ENCODE measurements around the gene TBX21. TPM values are rescaled to one million over a fixed set of nuclear protein-coding genes. Genes with fewer than 3 reads are reported as not detected.

The TBX21 gene
- polyA plus RNA-seq, 1 donor from 2014 or later = not detected

- H3K27ac ChIP-seq (ENCODE audit: low read length) = no peak overlapping the region
- H4K20me1 ChIP-seq (ENCODE audit: insufficient read depth) = no peaks in the 10 kb centered on the region
- H2AFZ ChIP-seq (ENCODE audit: low read depth, low read length) = no peak overlapping the region
- H3K9me2 ChIP-seq (ENCODE audit: insufficient read depth, low read length) = no peaks in the 10 kb centered on the region
- H3K9me3 ChIP-seq (ENCODE audit: low read length) = no peaks in the 10 kb centered on the region
- peaks cover 81% of the 10 kb centered on the region for H3K27me3 ChIP-seq (ENCODE audit: insufficient read depth, low read depth, low read length)
- H3K9ac ChIP-seq (ENCODE audit: low read length) = peak overlapping the region; percentile 50
- no peaks in the 10 kb centered on the region for H3K36me3 ChIP-seq (ENCODE audit: insufficient read depth, low read length)
- TF ChIP-seq RAD21 (conservative IDR thresholded peaks at IDR 0.05) (peak; percentile 68), CTCF (IDR thresholded peaks at IDR 0.05; ENCODE audit: poor library complexity, severe bottlenecking) (peak; percentile 68), SMC3 (conservative IDR thresholded peaks at IDR 0.05; ENCODE audit: poor library complexity) (peak; percentile 65), EP300 (conservative IDR thresholded peaks at IDR 0.05; ENCODE audit: poor library complexity, severe bottlenecking) (no peak), MXI1 (conservative IDR thresholded peaks at IDR 0.05; ENCODE audit: poor library complexity, severe bottlenecking) (peak; percentile 58)
- no peak overlapping the region for H3K4me2 ChIP-seq (ENCODE audit: low read length)
- H3K4me3 ChIP-seq (ENCODE audit: low read length) = peak overlapping the region; percentile 71
- H3F3A ChIP-seq (ENCODE audit: insufficient read depth, low read length, poor library complexity, severe bottlenecking) = no peaks in the 10 kb centered on the region
- no peaks in the 10 kb centered on the region for H3K79me2 ChIP-seq (replicated peaks; ENCODE audit: insufficient read depth, low read length)
These were observed 56.9 kb downstream of the TBX21 start for GRCh38 chr17:47789611-47790561.

- H3K4me3 ChIP-seq (ENCODE audit: low read length) = no peak overlapping the region
- no peaks in the 10 kb centered on the region for H3K79me2 ChIP-seq (replicated peaks; ENCODE audit: insufficient read depth, low read length)
- H3K9ac ChIP-seq (ENCODE audit: low read length) = no peak overlapping the region
- no peak overlapping the region for H3K27ac ChIP-seq (ENCODE audit: low read length)
- H3K9me3 ChIP-seq (ENCODE audit: low read length) = no peaks in the 10 kb centered on the region
- TF ChIP-seq REST (IDR thresholded peaks at IDR 0.05; ENCODE audit: borderline replicate concordance) (no peak), EZH2 (IDR thresholded peaks at IDR 0.05; ENCODE audit: borderline replicate concordance, insufficient read depth, low read length, poor library complexity, severe bottlenecking) (no peak), EP300 (conservative IDR thresholded peaks at IDR 0.05; ENCODE audit: poor library complexity, severe bottlenecking) (no peak), POLR2AphosphoS5 (IDR thresholded peaks at IDR 0.05) (no peak), CTCF (IDR thresholded peaks at IDR 0.05; ENCODE audit: poor library complexity, severe bottlenecking) (no peak), MXI1 (conservative IDR thresholded peaks at IDR 0.05; ENCODE audit: poor library complexity, severe bottlenecking) (no peak), RAD21 (conservative IDR thresholded peaks at IDR 0.05) (no peak), SMC3 (conservative IDR thresholded peaks at IDR 0.05; ENCODE audit: poor library complexity) (no peak), TAF1 (IDR thresholded peaks at IDR 0.05; ENCODE audit: low read depth) (no peak)
- H3K36me3 ChIP-seq (ENCODE audit: insufficient read depth, low read length) = no peaks in the 10 kb centered on the region
- H4K20me1 ChIP-seq (ENCODE audit: insufficient read depth) = no peaks in the 10 kb centered on the region
- H3F3A ChIP-seq (ENCODE audit: insufficient read depth, low read length, poor library complexity, severe bottlenecking) = no peaks in the 10 kb centered on the region
- H3K27me3 ChIP-seq (ENCODE audit: insufficient read depth, low read depth, low read length) = peaks cover 84% of the 10 kb centered on the region
- H3K9me2 ChIP-seq (ENCODE audit: insufficient read depth, low read length) = no peaks in the 10 kb centered on the region
- no peak overlapping the region for H2AFZ ChIP-seq (ENCODE audit: low read depth, low read length)
- H3K4me2 ChIP-seq (ENCODE audit: low read length) = no peak overlapping the region
These were observed 58.0 kb downstream of the TBX21 start for GRCh38 chr17:47791025-47791424.
